Measurements from ENCODE around the gene KIAA1671. TPM values are rescaled to one million over a fixed set of nuclear protein-coding genes. Genes with fewer than 3 reads are reported as not detected.

Gene KIAA1671
- total RNA-seq, 1 donor from 2014 or later, result 17.3 TPM

- Mint-ChIP-seq H3K27me3 (ENCODE audit: insufficient read depth, low read depth) (peaks cover 22% of the 10 kb centered on the region), H3K4me3 (no peak overlapping the region), H3K9me3 (no peaks in the 10 kb centered on the region), H3K4me1 (peaks cover 35% of the 10 kb centered on the region), H3K27ac (no peak overlapping the region), H3K36me3 (no peaks in the 10 kb centered on the region)
- TF ChIP-seq CTCF (IDR thresholded peaks at IDR 0.05) (no peak), EZH2 (IDR thresholded peaks at IDR 0.05) (no peak), EZH2phosphoT487 (IDR thresholded peaks at IDR 0.05) (no peak)
- H3K4me1 ChIP-seq, result peaks cover 5% of the 10 kb centered on the region
- H3K9ac ChIP-seq, result no peak overlapping the region
- DNase-seq (ENCODE audit: low spot score), result no peak
- no peaks in the 10 kb centered on the region for H3K27me3 ChIP-seq
- peaks cover 8% of the 10 kb centered on the region for H3F3A ChIP-seq (ENCODE audit: low read depth)
- H3K4me2 ChIP-seq, result no peak overlapping the region
- no peaks in the 10 kb centered on the region for H4K20me1 ChIP-seq (ENCODE audit: low read depth)
- no peaks in the 10 kb centered on the region for H3K36me3 ChIP-seq
- H3K79me2 ChIP-seq (ENCODE audit: low read depth), result peaks cover under 1% of the 10 kb centered on the region
- no peaks in the 10 kb centered on the region for H3K9me3 ChIP-seq (ENCODE audit: low read depth)
- H3K27ac ChIP-seq, result no peak overlapping the region
- H2AFZ ChIP-seq (replicated peaks), result no peak overlapping the region
- H3K4me3 ChIP-seq, result no peak overlapping the region
Measured at GRCh38 chr22:24947881-24948280, 4.6 kb upstream of the KIAA1671 start.

DNA sequence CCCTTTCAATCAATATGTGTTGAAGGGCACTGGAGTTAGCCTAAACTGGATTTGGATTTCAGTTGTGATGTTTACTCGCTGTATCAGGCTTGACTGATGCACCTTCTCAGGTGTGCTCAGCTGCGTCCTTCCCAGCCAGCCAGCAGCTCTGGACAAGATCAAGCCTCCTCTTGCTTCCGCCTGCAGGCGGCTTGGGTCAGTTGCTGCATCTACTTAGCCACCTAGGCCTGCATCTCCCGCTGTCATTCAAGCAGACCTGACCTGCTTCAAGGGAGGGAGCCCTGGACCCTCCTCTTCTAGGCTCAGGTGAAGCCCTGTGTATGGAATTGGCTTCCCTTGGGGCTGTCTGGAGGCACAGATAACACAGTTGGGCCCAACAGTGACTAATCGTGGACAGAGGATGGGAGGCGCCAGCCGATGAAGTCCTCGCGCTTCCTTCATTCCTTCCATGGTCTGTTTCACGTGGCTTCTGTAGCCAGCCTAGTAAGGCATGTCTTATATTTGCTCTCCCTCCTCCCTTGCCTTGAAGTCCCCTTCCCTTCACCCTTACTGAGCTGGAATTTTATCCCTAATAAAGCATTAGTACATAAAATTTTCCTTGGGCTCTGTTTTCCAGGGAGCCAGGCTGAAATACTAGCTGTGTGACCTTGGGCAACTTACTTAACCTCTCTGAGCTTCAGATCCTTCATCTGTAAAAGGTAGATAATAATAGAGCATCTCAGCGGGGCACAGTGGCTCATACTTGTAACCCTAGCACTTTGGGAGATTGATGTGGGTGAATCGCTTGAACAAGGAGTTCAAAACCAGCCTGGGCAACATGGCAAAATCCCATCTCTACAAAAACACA lies 3.9 kb upstream of the KIAA1671 start:
- Histone ChIP-seq H3F3A (ENCODE audit: low read depth) (peaks cover 15% of the 10 kb centered on the region), H3K9ac (no peak overlapping the region), H3K4me3 (no peak overlapping the region), H3K27ac (no peak overlapping the region), H3K27me3 (no peaks in the 10 kb centered on the region), H3K36me3 (no peaks in the 10 kb centered on the region), H3K79me2 (ENCODE audit: low read depth) (peaks cover 7% of the 10 kb centered on the region), H2AFZ (replicated peaks) (no peak overlapping the region), H4K20me1 (ENCODE audit: low read depth) (no peaks in the 10 kb centered on the region), H3K4me1 (peaks cover 5% of the 10 kb centered on the region), H3K9me3 (ENCODE audit: low read depth) (no peaks in the 10 kb centered on the region), H3K4me2 (no peak overlapping the region)
- Mint-ChIP-seq H3K36me3 (no peaks in the 10 kb centered on the region), H3K9me3 (no peaks in the 10 kb centered on the region), H3K27ac (no peak overlapping the region), H3K4me3 (no peak overlapping the region), H3K4me1 (peaks cover 39% of the 10 kb centered on the region), H3K27me3 (ENCODE audit: insufficient read depth, low read depth) (peaks cover 22% of the 10 kb centered on the region)
- TF ChIP-seq EZH2phosphoT487 (IDR thresholded peaks at IDR 0.05), result no peak
- no peak for TF ChIP-seq CTCF (IDR thresholded peaks at IDR 0.05)
- no peak for TF ChIP-seq EZH2 (IDR thresholded peaks at IDR 0.05)
- DNase-seq (ENCODE audit: low spot score), result no peak

DNA sequence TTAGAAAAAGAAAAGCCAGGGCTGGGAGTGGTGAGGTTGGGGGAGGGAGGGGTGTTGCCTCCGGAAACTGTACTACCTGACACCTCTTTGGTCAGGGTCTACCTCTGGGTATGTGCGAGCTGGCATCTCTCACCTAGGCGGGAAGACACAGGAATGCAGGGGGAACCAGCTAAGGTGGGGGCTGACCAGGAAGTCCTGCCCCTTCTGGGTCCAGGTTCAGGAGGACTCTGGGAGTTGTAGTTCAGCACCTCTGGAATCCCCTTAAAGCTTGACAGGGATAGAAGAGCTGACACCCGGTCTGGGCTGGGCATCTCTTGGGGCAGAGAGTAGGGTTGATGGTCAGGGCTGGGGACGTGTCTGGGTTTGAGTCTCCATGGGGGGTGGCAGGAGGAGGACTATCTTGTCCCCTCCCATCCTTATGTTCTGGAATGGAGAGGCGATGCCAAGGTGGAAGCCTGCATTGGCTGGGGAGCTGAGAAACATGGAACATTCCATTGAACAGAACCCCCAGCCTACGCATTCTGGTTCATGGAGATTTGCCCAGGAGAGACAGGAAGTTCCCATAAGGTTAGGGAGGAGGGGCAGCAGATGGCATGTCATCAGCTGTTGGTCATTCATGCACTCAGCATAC lies 2.1 kb upstream of the KIAA1671 start:
- H4K20me1 ChIP-seq (ENCODE audit: low read depth), result peaks cover 13% of the 10 kb centered on the region
- TF ChIP-seq CTCF (IDR thresholded peaks at IDR 0.05) (no peak), EZH2 (IDR thresholded peaks at IDR 0.05) (no peak), EZH2phosphoT487 (IDR thresholded peaks at IDR 0.05) (no peak)
- peaks cover 30% of the 10 kb centered on the region for H3F3A ChIP-seq (ENCODE audit: low read depth)
- H3K4me3 ChIP-seq, result peak overlapping the region; percentile 37
- peaks cover 21% of the 10 kb centered on the region for H3K27me3 Mint-ChIP-seq (ENCODE audit: insufficient read depth, low read depth)
- H3K4me1 ChIP-seq, result peaks cover 23% of the 10 kb centered on the region
- no peaks in the 10 kb centered on the region for H3K27me3 ChIP-seq
- peaks cover 25% of the 10 kb centered on the region for H3K79me2 ChIP-seq (ENCODE audit: low read depth)
- H2AFZ ChIP-seq (replicated peaks), result peak overlapping the region; percentile 87
- DNase-seq (ENCODE audit: low spot score), result peak; percentile 72
- H3K4me2 ChIP-seq, result peak overlapping the region; percentile 73
- no peaks in the 10 kb centered on the region for H3K9me3 Mint-ChIP-seq
- no peaks in the 10 kb centered on the region for H3K9me3 ChIP-seq (ENCODE audit: low read depth)
- H3K36me3 Mint-ChIP-seq, result no peaks in the 10 kb centered on the region
- H3K9ac ChIP-seq, result no peak overlapping the region
- peak overlapping the region; percentile 80 for H3K4me3 Mint-ChIP-seq
- H3K27ac ChIP-seq, result no peak overlapping the region
- H3K4me1 Mint-ChIP-seq, result peaks cover 49% of the 10 kb centered on the region
- peak overlapping the region; percentile 90 for H3K27ac Mint-ChIP-seq
- H3K36me3 ChIP-seq, result no peaks in the 10 kb centered on the region
